ENCODE data around the gene GRP. TPM values are rescaled to one million over a fixed set of nuclear protein-coding genes. Genes with fewer than 3 reads are reported as not detected.
A peak's percentile ranks its signal among the peaks of the same experiment; 100 is the strongest.

The GRP gene
- total RNA-seq, 4 donors from 2014 or later = 4.8 TPM; not detected in 3

GRCh38 chr18:59271606-59272220 lies 51.8 kb downstream of the GRP start:
- H3K27ac ChIP-seq = no peak overlapping the region
- WGBS, 2 donors (ENCODE audit: low coverage in 1 of 2) = 18 to 19% methylated on average over 8 to 11 of the region's 14 CpGs
- H3K4me1 ChIP-seq = peaks cover 0 to 48% (median 21%) of the 10 kb centered on the region in 3 donors
- ATAC-seq = no peak
- no peaks in the 10 kb centered on the region for H3K36me3 ChIP-seq
- H3K9me3 ChIP-seq = no peaks in the 10 kb centered on the region
- H3K27me3 ChIP-seq = peaks cover 100% of the 10 kb centered on the region
- no peak overlapping the region for H3K4me3 ChIP-seq
- TF ChIP-seq CTCF (IDR thresholded peaks at IDR 0.05) (no peak), POLR2A (IDR thresholded peaks at IDR 0.05) (no peak), EP300 (IDR thresholded peaks at IDR 0.05) (no peak), POLR2AphosphoS5 (IDR thresholded peaks at IDR 0.05) (no peak)

GRCh38 chr18:59272221-59272888 lies 52.4 kb downstream of the GRP start:
- Histone ChIP-seq H3K4me1 (peaks cover 0 to 48% (median 21%) of the 10 kb centered on the region in 3 donors), H3K36me3 (no peaks in the 10 kb centered on the region), H3K9me3 (no peaks in the 10 kb centered on the region), H3K4me3 (peak overlapping the region in 1 of 2 donors; percentile 39), H3K27ac (no peak overlapping the region), H3K27me3 (peaks cover 100% of the 10 kb centered on the region)
- no peak for ATAC-seq
- TF ChIP-seq POLR2AphosphoS5 (IDR thresholded peaks at IDR 0.05) = no peak
- TF ChIP-seq POLR2A (IDR thresholded peaks at IDR 0.05) = no peak
- no peak for TF ChIP-seq CTCF (IDR thresholded peaks at IDR 0.05)
- WGBS, 2 donors (ENCODE audit: low coverage in 1 of 2) = 11% methylated on average over 11 of the region's 52 CpGs; no CpG with 5 or more reads in 1 of the 2 donors

GRCh38 chr18:59272891-59273758 lies 53.2 kb downstream of the GRP start, which contains the start of gene RAX:
Gene RAX (minus strand): TSS chr18:59273454. CDS start chr18:59273206, 248 bp downstream.
- Histone ChIP-seq H3K36me3 (no peaks in the 10 kb centered on the region), H3K9me3 (no peaks in the 10 kb centered on the region), H3K4me3 (peak within 1 kb of the TSS in 1 of 2 donors; percentile 39), H3K4me1 (peaks cover 0 to 41% (median 20%) of the 10 kb centered on the region in 3 donors), H3K27ac (no peak within 1 kb of the TSS), H3K27me3 (peaks cover 100% of the 10 kb centered on the region)
- WGBS, 2 donors (ENCODE audit: low coverage in 1 of 2) = 0% methylated on average over 4 of the region's 88 CpGs; no CpG with 5 or more reads in 1 of the 2 donors
- ATAC-seq = no peak
- no peak for TF ChIP-seq POLR2AphosphoS5 (IDR thresholded peaks at IDR 0.05)
- no peak for TF ChIP-seq EP300 (IDR thresholded peaks at IDR 0.05)
- no peak for TF ChIP-seq CTCF (IDR thresholded peaks at IDR 0.05)
- no peak for TF ChIP-seq POLR2A (IDR thresholded peaks at IDR 0.05)

GRCh38 chr18:59273759-59274532 lies 54.0 kb downstream of the GRP start:
- ATAC-seq = peak; percentile 19
- Histone ChIP-seq H3K27me3 (peaks cover 100% of the 10 kb centered on the region), H3K4me1 (peaks cover 0 to 32% (median 15%) of the 10 kb centered on the region in 3 donors), H3K4me3 (peak overlapping the region in 1 of 2 donors; percentile 39), H3K36me3 (no peaks in the 10 kb centered on the region), H3K27ac (no peak overlapping the region), H3K9me3 (no peaks in the 10 kb centered on the region)
- TF ChIP-seq POLR2AphosphoS5 (IDR thresholded peaks at IDR 0.05) = no peak
- TF ChIP-seq POLR2A (IDR thresholded peaks at IDR 0.05) = no peak
- TF ChIP-seq CTCF (IDR thresholded peaks at IDR 0.05) = no peak
- TF ChIP-seq EP300 (IDR thresholded peaks at IDR 0.05) = no peak
- 10 to 29% methylated on average over 2 to 4 of the region's 48 CpGs for WGBS, 2 donors (ENCODE audit: low coverage in 1 of 2)

All from gastroesophageal sphincter (tissue), 4 donors.